CD4-positive, CD25-positive, alpha-beta regulatory T cell (primary cell): Measurements from ENCODE around the gene KCNJ11. TPM values are rescaled to one million over a fixed set of nuclear protein-coding genes. Genes with fewer than 3 reads are reported as not detected.
"Not testable (repeated sequence)": the region's sequence is repeated elsewhere in the genome, so short reads cannot be mapped to it uniquely, and the experiment has no call there.

Experiments used
- ATAC-seq, 2 donors: fragments of 150-1000 bp; cut with Tn5 transposase; one replicate each; pipeline ENCODE4 v1.10.0; 2021; ENCODE audit warnings: low read depth in 2 of 2, moderate number of reproducible peaks in 2 of 2, moderate library complexity in 1 of 2
- DNase-seq, 3 donors: peaks; one replicate each; pipeline versions ENCODE4 v3.0.0 to v3.0.0-alpha.2; 2012 to 2022; ENCODE audit warnings: mixed read lengths in 1 of 3
- H3K27ac ChIP-seq: one replicate; pipeline ENCODE4 v1.7.0; 2013; ENCODE audit warnings: mild to moderate bottlenecking, low read length; ENCODE audit not compliant: insufficient read depth, poor library complexity, severe bottlenecking
- H3K27me3 ChIP-seq: one replicate; pipeline ENCODE4 v1.7.0; 2013; ENCODE audit warnings: low read length; ENCODE audit not compliant: control insufficient read depth, insufficient read depth
- H3K36me3 ChIP-seq: one replicate; pipeline ENCODE4 v1.7.0; 2013; ENCODE audit warnings: mild to moderate bottlenecking, low read length, moderate library complexity; ENCODE audit not compliant: control insufficient read depth, insufficient read depth
- H3K4me1 ChIP-seq: 2 replicates; pipeline ENCODE4 v1.7.0; 2013; ENCODE audit warnings: mild to moderate bottlenecking, low read length; ENCODE audit not compliant: insufficient read depth, control insufficient read depth, poor library complexity, severe bottlenecking
- H3K4me3 ChIP-seq: one replicate; pipeline ENCODE4 v1.7.0; 2013; ENCODE audit warnings: low read depth, mild to moderate bottlenecking, low read length, moderate library complexity
- H3K9me3 ChIP-seq, 2 experiments: 1 replicate in 1 of 2; 2 replicates in 1 of 2; pipeline ENCODE4 v1.7.0; 2013; ENCODE audit warnings: low read length in 2 of 2, mild to moderate bottlenecking in 1 of 2, moderate library complexity in 1 of 2; ENCODE audit not compliant: control insufficient read depth in 2 of 2
- H3K27ac Mint-ChIP-seq, 3 donors: one replicate each; pipeline ENCODE4 v1.8.0; 2020 to 2022; ENCODE audit warnings: mild to moderate bottlenecking in 3 of 3, mixed read lengths in 3 of 3, moderate library complexity in 2 of 3
- H3K27me3 Mint-ChIP-seq: one replicate; pipeline ENCODE4 v1.8.0; 2022; ENCODE audit warnings: mild to moderate bottlenecking, mixed read lengths
- H3K36me3 Mint-ChIP-seq: one replicate; pipeline ENCODE4 v1.8.0; 2020; ENCODE audit warnings: mixed read lengths
- H3K4me1 Mint-ChIP-seq, 4 donors: one replicate each; pipeline ENCODE4 v1.8.0; 2020 to 2022; ENCODE audit warnings: mixed read lengths in 4 of 4, mild to moderate bottlenecking in 1 of 4
- H3K4me3 Mint-ChIP-seq, 4 donors: one replicate each; pipeline ENCODE4 v1.8.0; 2020 to 2022; ENCODE audit warnings: mild to moderate bottlenecking in 4 of 4, mixed read lengths in 4 of 4, moderate library complexity in 3 of 4
- H3K9me3 Mint-ChIP-seq, 7 donors: one replicate each; pipeline ENCODE4 v1.8.0; 2020 to 2022; ENCODE audit warnings: mixed read lengths in 7 of 7, mild to moderate bottlenecking in 3 of 7, moderate library complexity in 2 of 7
- polyA plus RNA-seq, 4 donors: library from polyadenylated mRNA; unstranded; fragments of 300-500 nt; fragmentation: Illumina TruSeq; gene quantifications; one replicate each; pipeline ENCODE4 v1.2.3, GENCODE V29; 2021
- total RNA-seq: library from RNA; stranded (reverse); gene quantifications from one replicate; pipeline ENCODE4 v1.2.3, GENCODE V29; 2022

Gene KCNJ11
- total and polyA plus RNA-seq, 5 donors from 2014 or later: not detected

DNA sequence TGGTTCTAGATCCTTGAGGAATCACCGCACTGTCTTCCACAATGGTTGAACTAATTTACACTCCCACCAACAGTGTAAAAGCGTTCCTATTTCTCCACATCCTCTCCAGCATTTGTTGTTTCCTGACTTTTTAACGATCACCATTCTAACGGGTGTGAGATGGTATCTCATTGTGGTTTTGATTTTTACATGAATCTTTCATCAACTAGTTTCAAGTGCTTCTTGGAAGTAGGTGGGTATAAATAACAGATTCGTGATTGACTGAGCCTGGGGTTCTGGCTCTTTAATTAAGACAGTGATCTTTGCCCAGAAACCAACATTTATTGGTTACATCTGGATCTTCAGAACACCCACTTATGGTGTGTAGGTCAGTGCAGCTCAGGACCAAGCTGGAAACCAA is 37.8 kb upstream of the KCNJ11 start:
- H3K27ac ChIP-seq, H3K4me3 Mint-ChIP-seq, H3K4me1 Mint-ChIP-seq, H3K36me3 ChIP-seq, H3K27ac Mint-ChIP-seq, H3K36me3 Mint-ChIP-seq, H3K27me3 Mint-ChIP-seq, H3K4me3 ChIP-seq, ATAC-seq, H3K9me3 Mint-ChIP-seq, H3K27me3 ChIP-seq, H3K9me3 ChIP-seq, H3K4me1 ChIP-seq: not testable (repeated sequence)
- peak in 1 of 3 donors; percentile 71 for DNase-seq

DNA sequence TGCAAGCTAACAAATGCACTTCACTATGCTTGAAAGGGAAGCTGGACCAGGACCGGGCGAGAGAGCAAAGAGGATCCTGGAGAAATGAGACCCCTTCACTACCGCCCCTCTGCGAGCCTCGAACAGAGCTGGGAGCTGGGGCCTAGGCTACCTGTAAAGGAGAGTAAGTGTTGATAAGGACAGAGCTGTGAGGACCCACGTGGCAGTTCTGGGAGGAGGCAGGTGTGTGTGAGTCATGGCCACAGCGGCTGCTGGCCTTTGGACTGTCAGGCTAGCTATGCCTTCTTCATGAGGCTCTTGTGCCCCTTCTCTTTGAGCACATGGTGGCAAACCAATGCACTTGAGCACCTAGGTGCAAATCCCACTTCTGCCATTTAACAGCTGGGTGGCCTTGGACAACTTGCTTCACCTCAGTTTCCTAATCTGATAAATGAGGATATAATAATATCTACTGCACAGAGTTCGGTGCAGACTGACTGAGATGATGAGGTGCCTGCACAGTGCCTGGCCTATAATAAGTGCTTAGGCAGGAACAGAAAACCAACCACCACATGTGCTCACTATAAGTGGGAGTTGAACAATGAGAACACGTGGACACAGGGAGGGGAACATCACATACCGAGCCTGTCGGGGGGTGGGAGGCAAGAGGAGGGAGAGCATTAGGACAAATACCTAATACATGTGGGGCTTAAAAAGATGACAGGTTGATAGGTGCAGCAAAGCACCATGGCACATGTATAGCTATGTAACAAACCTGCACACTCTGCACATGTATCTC is 35.3 kb upstream of the KCNJ11 start:
- no peaks in the 10 kb centered on the region for H3K36me3 ChIP-seq
- Mint-ChIP-seq H3K27me3 (peaks cover 12% of the 10 kb centered on the region), H3K4me1 (peaks cover 0 to 2% (median 0%) of the 10 kb centered on the region in 4 donors), H3K9me3 (no peaks in the 10 kb centered on the region), H3K36me3 (no peaks in the 10 kb centered on the region), H3K4me3 (no peak overlapping the region), H3K27ac (no peak overlapping the region)
- DNase-seq (no peak), ATAC-seq (no peak)
- H3K27me3 ChIP-seq: no peaks in the 10 kb centered on the region
- H3K27ac ChIP-seq: no peak overlapping the region
- H3K9me3 ChIP-seq: no peaks in the 10 kb centered on the region
- H3K4me1 ChIP-seq: no peaks in the 10 kb centered on the region
- H3K4me3 ChIP-seq: no peak overlapping the region

DNA sequence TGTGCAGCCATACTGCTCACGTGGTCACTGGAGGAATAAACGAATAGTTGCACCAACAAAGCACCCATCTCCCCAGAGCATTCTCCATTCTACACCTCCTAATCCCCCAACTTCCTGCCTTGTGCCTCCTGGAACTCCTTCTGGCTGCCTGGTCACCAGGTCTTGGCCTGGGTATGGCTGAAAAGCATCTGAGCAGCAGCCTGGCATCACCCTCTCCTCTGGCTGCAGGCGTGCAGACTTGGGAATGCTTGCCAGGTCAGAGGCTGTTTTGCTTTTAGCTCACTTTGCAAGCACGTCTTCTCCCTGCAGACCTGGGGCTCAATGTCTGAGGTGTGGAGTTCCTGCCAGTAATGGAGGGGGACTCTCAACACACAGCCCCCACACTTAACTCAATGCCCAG is 33.3 kb upstream of the KCNJ11 start:
- peaks cover 18% of the 10 kb centered on the region for H3K27me3 Mint-ChIP-seq

DNA sequence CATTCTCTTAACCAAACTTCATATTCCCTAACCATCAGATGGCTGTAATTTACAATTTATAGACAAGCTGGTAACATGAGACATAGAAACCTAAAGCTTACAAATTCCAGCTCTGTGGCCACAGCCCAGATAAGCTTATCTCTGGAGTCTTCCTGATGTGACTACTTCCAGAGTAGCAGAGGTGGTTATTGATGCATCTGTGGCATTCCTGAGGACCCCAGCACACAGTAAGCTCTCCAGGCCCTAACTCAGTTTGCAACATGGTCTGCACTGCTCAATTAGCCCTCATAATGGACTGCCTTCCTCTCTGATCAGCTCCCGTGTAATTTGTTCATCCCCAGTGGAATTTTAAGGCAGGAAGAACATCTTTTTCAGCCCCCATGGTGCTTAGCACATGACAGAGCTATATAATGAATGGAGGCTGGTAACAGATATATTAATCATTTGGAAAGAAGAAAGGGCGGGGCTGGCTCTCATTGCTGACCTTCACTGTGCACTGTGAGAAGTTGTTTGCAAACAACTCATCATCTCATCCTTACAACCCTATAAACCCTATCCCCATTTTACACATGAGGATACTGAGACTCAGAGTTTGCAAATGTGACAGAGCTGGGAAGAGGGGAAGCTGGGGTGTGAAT is 30.1 kb upstream of the KCNJ11 start:
- no peak overlapping the region for H3K27ac Mint-ChIP-seq
- ATAC-seq: no peak
- H3K4me1 Mint-ChIP-seq: peaks cover 0 to 2% (median 0%) of the 10 kb centered on the region in 4 donors
- Histone ChIP-seq H3K4me3 (no peak overlapping the region), H3K9me3 (no peaks in the 10 kb centered on the region), H3K27me3 (peaks cover 6% of the 10 kb centered on the region), H3K4me1 (no peaks in the 10 kb centered on the region), H3K27ac (no peak overlapping the region), H3K36me3 (no peaks in the 10 kb centered on the region)
- H3K4me3 Mint-ChIP-seq: no peak overlapping the region
- DNase-seq: no peak
- peaks cover 2% of the 10 kb centered on the region for H3K36me3 Mint-ChIP-seq
- H3K9me3 Mint-ChIP-seq: no peaks in the 10 kb centered on the region
- H3K27me3 Mint-ChIP-seq: peaks cover 18% of the 10 kb centered on the region

More for the DNA sequence above, 33.3 kb upstream of the KCNJ11 start:
- DNase-seq (no peak), ATAC-seq (no peak)
- H3K27ac ChIP-seq: no peak overlapping the region
- Mint-ChIP-seq H3K4me1 (no peaks in the 10 kb centered on the region), H3K27ac (no peak overlapping the region), H3K4me3 (no peak overlapping the region), H3K36me3 (no peaks in the 10 kb centered on the region), H3K9me3 (no peaks in the 10 kb centered on the region)
- no peak overlapping the region for H3K4me3 ChIP-seq
- H3K4me1 ChIP-seq: no peaks in the 10 kb centered on the region
- H3K9me3 ChIP-seq: no peaks in the 10 kb centered on the region
- H3K36me3 ChIP-seq: no peaks in the 10 kb centered on the region
- peaks cover 3% of the 10 kb centered on the region for H3K27me3 ChIP-seq

DNA sequence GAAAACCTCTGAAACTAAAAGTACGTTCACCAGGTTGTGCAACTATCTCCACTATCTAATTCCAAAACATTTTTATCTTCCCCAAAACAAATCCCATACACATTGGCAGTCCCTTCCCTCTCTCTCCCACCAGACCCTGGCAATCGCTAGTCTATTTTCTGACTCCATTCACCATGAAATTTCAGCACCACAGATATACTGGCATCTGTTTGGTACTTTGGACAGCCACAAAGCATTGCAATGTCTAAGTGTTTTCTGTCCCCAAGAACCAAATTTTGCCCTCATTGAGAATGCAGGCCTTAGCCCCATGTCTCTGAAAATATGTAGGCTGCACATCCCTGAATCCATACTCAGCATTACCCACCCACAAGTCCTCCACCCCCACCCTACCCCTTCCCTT is 28.0 kb upstream of the KCNJ11 start:
- no peak overlapping the region for H3K4me3 ChIP-seq
- H3K36me3 Mint-ChIP-seq: peaks cover 4% of the 10 kb centered on the region
- peaks cover 18% of the 10 kb centered on the region for H3K27me3 Mint-ChIP-seq
- no peaks in the 10 kb centered on the region for H3K36me3 ChIP-seq
- no peak overlapping the region for H3K27ac Mint-ChIP-seq
- no peak for DNase-seq
- H3K4me1 Mint-ChIP-seq: peaks cover 0 to 2% (median 0%) of the 10 kb centered on the region in 4 donors
- H3K4me1 ChIP-seq: no peaks in the 10 kb centered on the region
- H3K9me3 Mint-ChIP-seq: no peaks in the 10 kb centered on the region
- no peak overlapping the region for H3K27ac ChIP-seq
- ATAC-seq: no peak
- H3K27me3 ChIP-seq: peaks cover 6% of the 10 kb centered on the region
- no peak overlapping the region for H3K4me3 Mint-ChIP-seq
- H3K9me3 ChIP-seq: no peaks in the 10 kb centered on the region

DNA sequence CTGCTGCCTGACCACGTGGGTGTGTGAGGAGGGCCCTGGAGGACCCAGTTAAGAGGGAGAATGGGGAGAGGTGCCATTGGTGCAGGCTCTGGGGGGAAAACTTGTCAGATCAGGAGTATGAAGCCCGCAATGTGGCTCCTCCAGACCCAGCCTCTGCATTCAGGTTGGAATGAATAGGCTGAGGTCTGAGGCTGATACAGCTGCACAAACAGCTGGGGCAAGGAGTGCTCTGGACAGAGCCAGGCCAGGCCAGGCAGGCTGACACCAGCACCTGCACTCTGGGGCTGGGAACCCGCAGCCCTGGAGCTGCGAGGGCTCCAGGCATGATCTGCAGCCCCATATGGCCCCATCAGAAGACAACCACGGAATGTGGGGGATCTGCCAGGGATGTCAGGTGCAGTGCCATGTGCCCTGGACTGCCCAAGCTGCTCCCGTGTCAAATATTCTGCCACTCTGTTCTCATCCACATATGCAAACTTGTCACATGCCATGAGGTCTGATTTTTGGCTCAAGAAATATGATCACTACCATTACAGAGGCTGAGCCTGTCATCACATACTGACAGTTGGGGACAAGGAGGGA is 27.2 kb upstream of the KCNJ11 start:
- Mint-ChIP-seq H3K4me3 (no peak overlapping the region), H3K36me3 (peaks cover 4% of the 10 kb centered on the region), H3K4me1 (peaks cover 0 to 2% (median 0%) of the 10 kb centered on the region in 4 donors), H3K27ac (no peak overlapping the region), H3K27me3 (peaks cover 14% of the 10 kb centered on the region), H3K9me3 (peaks cover 0 to 2% (median 0%) of the 10 kb centered on the region in 7 donors)
- H3K9me3 ChIP-seq: no peaks in the 10 kb centered on the region
- DNase-seq (no peak), ATAC-seq (no peak)
- no peak overlapping the region for H3K27ac ChIP-seq
- H3K4me3 ChIP-seq: no peak overlapping the region
- H3K36me3 ChIP-seq: no peaks in the 10 kb centered on the region
- peaks cover 6% of the 10 kb centered on the region for H3K27me3 ChIP-seq
- H3K4me1 ChIP-seq: no peaks in the 10 kb centered on the region

DNA sequence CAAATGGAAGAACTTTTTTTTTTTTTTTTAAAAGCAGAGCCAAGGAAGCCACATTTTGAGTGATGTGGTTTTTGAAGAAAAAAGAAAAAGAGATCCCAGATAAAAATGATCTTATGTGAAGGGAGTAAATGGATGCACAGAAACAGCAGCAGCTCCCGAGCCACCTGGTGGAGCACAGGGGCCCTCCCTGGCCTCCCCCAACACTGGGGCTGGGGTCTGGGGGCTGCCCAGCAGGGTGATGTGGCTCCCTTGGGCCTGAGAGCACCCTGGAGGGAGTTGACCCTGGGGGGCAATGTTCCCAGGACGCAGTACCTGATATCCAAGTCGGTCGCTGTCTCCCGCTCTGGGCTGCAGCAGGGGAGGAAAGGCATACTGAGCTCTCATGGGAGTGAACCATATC is 26.5 kb upstream of the KCNJ11 start:
- Mint-ChIP-seq H3K27ac (no peak overlapping the region), H3K4me1 (peaks cover 0 to 2% (median 0%) of the 10 kb centered on the region in 4 donors), H3K9me3 (peaks cover 0 to 2% (median 0%) of the 10 kb centered on the region in 7 donors), H3K4me3 (no peak overlapping the region), H3K27me3 (peaks cover 14% of the 10 kb centered on the region), H3K36me3 (peaks cover 4% of the 10 kb centered on the region)
- Histone ChIP-seq H3K4me1 (no peaks in the 10 kb centered on the region), H3K4me3 (no peak overlapping the region), H3K9me3 (no peaks in the 10 kb centered on the region), H3K27me3 (peaks cover 6% of the 10 kb centered on the region), H3K36me3 (no peaks in the 10 kb centered on the region), H3K27ac (no peak overlapping the region)
- no peak for DNase-seq
- no peak for ATAC-seq
